Measurements from ENCODE around the gene MYLK.

DNA sequence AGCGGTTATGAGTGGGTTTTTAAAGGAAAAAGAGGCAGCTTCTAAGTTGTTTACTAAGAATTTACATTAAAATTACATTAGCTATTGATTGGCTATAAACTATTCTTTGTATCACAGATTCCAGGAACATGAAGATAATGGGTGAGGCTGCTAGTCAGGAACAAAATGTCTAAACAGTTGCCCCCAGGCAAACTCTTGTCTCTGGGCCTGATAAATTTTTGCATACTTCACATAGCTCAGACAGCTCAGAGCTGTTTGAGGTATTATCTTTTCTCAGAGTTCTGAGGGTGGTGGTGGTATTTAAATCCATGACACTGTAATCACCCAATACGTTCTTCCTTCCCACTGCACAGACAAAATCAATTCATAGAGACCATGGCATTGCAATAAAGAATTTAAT lies 297.2 kb downstream of the MYLK start:
- TF ChIP-seq POLR2A (IDR thresholded peaks at IDR 0.05; ENCODE audit: low read depth, low read length) (no peak), FOS (IDR thresholded peaks at IDR 0.05; ENCODE audit: low read depth, low read length) (no peak), RFX5 (IDR thresholded peaks at IDR 0.05; ENCODE audit: low read depth, low read length) (no peak), NFE2L2 (IDR thresholded peaks at IDR 0.05; ENCODE audit: low read depth, low read length) (no peak), RAD21 (IDR thresholded peaks at IDR 0.05; ENCODE audit: low read length) (no peak), MAZ (IDR thresholded peaks at IDR 0.05; ENCODE audit: borderline replicate concordance, low read depth, low read length) (no peak)
- TF ChIP-seq, protein P1, sequence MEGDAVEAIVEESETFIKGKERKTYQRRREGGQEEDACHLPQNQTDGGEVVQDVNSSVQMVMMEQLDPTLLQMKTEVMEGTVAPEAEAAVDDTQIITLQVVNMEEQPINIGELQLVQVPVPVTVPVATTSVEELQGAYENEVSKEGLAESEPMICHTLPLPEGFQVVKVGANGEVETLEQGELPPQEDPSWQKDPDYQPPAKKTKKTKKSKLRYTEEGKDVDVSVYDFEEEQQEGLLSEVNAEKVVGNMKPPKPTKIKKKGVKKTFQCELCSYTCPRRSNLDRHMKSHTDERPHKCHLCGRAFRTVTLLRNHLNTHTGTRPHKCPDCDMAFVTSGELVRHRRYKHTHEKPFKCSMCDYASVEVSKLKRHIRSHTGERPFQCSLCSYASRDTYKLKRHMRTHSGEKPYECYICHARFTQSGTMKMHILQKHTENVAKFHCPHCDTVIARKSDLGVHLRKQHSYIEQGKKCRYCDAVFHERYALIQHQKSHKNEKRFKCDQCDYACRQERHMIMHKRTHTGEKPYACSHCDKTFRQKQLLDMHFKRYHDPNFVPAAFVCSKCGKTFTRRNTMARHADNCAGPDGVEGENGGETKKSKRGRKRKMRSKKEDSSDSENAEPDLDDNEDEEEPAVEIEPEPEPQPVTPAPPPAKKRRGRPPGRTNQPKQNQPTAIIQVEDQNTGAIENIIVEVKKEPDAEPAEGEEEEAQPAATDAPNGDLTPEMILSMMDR (conservative IDR thresholded peaks at IDR 0.05; ENCODE audit: low read depth, low read length) = no peak

Measured in IMR-90 (cell line).